Measurements from ENCODE around the gene WDFY4.

DNA sequence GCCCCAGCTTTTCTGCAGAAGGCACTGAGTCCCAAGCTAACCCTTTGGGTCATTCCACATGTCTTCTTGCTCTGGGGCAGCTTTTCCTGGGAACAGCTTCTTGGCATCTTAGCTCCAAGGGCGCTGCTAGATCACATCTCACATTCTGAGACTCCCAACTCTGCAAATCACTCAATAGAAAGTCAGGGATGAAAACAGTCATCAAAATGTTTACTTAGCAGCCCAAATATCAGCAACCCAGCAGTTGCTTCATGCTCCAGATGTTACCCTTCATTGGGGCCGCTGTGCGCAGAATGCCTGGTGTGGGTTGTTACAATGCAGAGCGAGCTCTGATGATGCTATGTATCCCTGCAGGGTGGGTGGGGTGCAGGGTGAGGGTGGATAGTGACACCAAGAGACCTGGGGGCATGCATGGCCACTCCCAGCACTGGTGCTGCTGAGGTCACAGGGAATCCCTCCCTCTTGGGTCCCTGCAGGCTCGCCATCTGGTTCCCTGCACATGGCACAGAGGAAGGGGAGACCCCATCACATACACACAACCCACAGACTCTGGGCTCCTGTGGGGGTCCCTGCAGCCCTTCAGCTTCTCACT lies 19.0 kb downstream of the WDFY4 start:
- TF ChIP-seq POLR2AphosphoS5 (IDR thresholded peaks at IDR 0.05) (no peak), EP300 (IDR thresholded peaks at IDR 0.05) (no peak)
- TF ChIP-seq, protein P1, sequence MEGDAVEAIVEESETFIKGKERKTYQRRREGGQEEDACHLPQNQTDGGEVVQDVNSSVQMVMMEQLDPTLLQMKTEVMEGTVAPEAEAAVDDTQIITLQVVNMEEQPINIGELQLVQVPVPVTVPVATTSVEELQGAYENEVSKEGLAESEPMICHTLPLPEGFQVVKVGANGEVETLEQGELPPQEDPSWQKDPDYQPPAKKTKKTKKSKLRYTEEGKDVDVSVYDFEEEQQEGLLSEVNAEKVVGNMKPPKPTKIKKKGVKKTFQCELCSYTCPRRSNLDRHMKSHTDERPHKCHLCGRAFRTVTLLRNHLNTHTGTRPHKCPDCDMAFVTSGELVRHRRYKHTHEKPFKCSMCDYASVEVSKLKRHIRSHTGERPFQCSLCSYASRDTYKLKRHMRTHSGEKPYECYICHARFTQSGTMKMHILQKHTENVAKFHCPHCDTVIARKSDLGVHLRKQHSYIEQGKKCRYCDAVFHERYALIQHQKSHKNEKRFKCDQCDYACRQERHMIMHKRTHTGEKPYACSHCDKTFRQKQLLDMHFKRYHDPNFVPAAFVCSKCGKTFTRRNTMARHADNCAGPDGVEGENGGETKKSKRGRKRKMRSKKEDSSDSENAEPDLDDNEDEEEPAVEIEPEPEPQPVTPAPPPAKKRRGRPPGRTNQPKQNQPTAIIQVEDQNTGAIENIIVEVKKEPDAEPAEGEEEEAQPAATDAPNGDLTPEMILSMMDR (IDR thresholded peaks at IDR 0.05): no peak
